T47D (cell line): ENCODE results near the gene ENDOV.
A peak's percentile ranks its signal among the peaks of the same experiment; 100 is the strongest.

ENCODE experiments used
- DNase-seq, 2 experiments: peaks; one replicate each; pipeline versions ENCODE4 v3.0.0 to v3.0.0-alpha.2; 2011 to 2012; ENCODE audit warnings: low read depth in 1 of 2, low spot score in 1 of 2
- JUND ChIP-seq: IDR thresholded peaks from 2 replicates; pipeline ENCODE4 v1.6.1; 2012; ENCODE audit warnings: low read depth
- in situ Hi-C: cut with HindIII; loops from 2 replicates; pipeline ENCODE4 v1.10.0; 2016; ENCODE audit warnings: low sequenced_read_pairs, low pct_unique_long_range_greater_than_20kb

Gene ENDOV

DNA sequence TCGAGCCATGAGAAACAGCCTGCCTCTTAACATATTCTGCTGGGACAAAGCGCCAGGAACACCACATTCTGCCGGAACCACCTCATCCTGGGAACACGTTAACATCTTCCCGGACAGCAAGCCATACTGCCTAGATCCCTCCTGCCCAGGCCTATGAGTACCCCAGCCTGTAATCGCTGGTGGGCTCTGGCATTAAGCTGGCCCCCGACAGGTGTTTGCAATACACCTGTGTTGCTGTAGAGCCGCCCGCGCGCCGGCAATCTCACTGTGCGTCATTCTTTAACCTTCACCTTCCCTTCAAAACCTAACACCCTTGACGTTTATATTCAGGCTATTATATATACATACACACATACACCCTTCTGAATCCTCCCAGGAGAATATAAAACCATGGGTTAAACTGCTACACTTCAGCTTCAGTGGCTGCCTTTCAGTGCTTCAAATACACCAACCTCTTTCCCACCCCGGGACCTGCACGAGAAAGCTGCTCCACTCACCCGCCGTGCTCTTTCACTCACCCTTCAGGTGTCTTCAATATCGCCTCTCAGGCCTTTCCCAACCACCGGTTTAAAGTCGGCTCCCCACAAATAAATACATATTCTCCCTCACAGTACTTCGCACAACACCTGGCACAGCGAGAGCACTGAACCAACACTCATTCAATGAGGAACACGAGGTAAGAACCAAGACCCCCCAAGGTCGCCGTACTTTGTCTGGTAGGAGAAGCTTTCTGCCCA, 1.0 kb upstream of the ENDOV start:
- in situ Hi-C loops = no loop called here
- no peak for TF ChIP-seq JUND
- peak in 1 of 2 experiments; percentile 19 for DNase-seq

GRCh38 chr17:80414508-80414802, 512 bp upstream of the ENDOV start:
- TF ChIP-seq JUND = no peak
- DNase-seq = peak in 1 of 2 experiments; percentile 30
- in situ Hi-C loops = no loop called here

- no peak for TF ChIP-seq JUND
- in situ Hi-C loops = no loop called here
Observed at GRCh38 chr17:80415626-80416137, 715 bp downstream of the ENDOV start.

GRCh38 chr17:80416260-80416939, 1.4 kb downstream of the ENDOV start:
- DNase-seq = no peak
- in situ Hi-C loops = no loop called here
- no peak for TF ChIP-seq JUND

More at GRCh38 chr17:80415626-80416137, 715 bp downstream of the ENDOV start:
- no peak for DNase-seq

GRCh38 chr17:80416940-80417293, 1.9 kb downstream of the ENDOV start:
- in situ Hi-C loops = no loop called here
- no peak for DNase-seq
- TF ChIP-seq JUND = no peak

- TF ChIP-seq JUND = no peak
- in situ Hi-C loops = no loop called here
- no peak for DNase-seq
Observed at GRCh38 chr17:80418589-80418988, 3.6 kb downstream of the ENDOV start.

DNA sequence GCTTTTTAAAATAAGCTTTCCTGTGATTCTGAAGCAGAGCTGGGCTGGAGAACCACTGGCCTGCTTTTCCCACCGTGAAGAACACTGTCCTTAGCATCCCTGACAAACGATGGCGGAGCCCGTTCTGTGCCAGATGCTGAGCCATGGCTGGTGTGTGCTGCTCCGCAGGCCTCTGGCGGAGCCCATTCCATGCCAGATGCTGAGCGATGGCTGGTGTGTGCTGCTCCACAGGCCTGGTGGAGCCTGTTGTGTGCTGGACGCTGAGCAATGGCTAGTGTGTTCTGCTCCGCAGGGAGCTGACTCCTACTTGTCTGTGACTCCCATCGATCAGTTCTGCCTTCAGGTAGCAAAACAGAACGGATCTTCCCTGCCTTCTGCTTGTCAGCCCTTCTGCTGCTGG, 4.3 kb downstream of the ENDOV start:
- no peak for DNase-seq
- in situ Hi-C loops = no loop called here
- TF ChIP-seq JUND = no peak

DNA sequence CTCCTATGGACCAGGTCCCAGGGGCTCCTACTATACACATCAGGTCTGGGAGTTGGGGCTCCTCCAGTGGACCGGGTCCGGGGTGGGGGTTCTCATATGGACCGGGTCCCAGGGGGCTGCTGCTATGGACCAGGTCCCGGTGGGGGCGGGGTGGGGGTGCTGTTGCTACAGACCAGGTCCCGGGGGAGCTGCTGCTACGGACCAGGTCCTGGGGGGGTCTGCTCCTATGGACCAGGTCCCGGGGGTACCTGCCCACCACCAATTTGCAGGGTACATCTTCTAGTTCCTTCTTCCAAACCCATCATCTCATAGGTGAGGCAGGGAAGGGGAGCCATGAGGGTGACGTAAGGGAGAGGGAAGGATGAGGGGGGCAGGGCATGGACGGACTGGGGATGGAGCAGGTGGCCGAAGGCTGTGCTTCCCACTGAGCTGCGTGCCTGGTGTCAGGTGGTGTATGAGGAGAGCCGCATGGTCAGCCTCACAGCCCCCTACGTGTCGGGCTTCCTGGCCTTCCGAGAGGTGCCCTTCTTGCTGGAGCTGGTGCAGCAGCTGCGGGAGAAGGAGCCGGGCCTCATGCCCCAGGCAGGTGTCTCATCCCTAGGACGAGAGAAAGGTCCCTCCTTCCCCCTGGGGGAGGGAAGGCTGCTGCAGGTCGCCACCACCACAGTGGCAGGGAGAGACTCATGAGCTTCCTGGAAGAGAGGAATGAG, 6.6 kb downstream of the ENDOV start:
- in situ Hi-C loops = no loop called here
- no peak for DNase-seq
- no peak for TF ChIP-seq JUND

DNA sequence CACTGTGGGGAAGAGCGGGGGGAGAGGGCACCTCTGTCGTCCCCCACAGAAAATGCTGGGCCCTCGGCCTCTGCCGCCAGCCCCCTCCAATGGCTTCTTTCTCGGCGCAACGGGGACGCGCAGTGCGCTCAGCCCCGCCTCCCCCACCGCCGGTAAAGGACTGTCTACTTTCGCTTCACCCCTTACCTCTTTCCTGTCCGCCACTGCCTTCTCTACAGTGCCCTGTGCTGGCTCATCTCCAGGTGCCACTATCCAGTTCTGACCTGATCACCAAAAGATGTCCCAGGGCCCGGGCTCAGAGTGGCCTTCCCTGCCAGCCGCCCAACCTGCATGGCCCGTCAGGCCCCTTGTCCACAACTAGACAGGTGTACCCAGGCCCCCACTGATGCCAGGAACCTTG, 7.3 kb downstream of the ENDOV start:
- DNase-seq = no peak
- in situ Hi-C loops = no loop called here
- TF ChIP-seq JUND = no peak

GRCh38 chr17:80422981-80423380, 8.0 kb downstream of the ENDOV start:
- TF ChIP-seq JUND = no peak
- in situ Hi-C loops = no loop called here
- DNase-seq = no peak

DNA sequence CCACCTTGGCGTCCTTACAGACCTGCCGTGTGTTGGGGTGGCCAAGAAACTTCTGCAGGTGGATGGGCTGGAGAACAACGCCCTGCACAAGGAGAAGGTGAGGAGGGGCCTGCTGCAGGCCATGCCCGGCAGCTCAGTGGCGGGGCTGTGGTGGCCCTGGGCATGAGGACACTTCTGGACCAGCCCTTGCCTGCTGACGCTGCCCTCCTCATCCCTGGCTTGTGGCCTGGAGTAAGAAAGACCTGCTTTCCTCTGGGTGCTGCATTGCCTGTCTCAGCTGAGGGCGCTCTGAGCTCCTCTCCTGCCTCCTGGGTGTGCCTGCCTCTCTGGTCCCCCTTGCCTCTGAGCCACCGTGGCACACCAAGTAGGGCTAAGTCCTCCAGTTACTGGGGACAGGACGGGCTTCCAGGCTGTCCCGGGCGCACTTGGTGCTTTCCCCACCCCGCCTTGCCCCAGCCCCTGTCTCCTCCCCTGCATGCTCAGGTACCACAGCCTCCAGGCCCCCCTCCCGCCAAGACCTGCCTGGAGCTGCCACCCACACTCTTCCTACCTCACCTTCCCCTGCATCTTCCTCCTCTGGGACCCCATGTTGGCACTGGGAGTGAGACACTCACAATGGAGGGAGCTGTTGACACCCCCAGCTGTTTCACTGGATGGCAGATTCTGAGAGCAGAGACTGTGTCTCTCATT, 8.7 kb downstream of the ENDOV start:
- in situ Hi-C loops = no loop called here
- TF ChIP-seq JUND = no peak
- no peak for DNase-seq

DNA sequence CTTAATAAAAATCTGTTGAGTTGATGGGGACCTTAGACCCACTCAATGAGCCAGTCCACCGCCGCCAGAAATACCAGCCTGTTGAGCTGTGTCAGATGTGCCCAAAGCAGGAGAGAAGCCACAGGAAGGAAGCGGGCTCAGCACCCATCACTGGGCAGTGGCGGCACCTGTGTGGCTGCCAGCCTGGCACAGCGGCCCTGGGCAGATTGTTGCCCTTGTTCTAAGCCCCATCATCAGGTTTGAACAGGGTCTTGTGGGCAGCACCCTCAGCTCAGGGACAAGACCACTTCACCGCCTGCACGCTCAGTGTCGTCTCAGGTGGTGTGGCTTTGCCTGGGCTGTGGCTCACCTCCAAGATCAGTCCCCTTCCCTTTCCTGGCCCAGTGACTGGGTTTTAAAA, 9.3 kb downstream of the ENDOV start:
- no peak for TF ChIP-seq JUND
- in situ Hi-C loops = no loop called here
- no peak for DNase-seq
